Activated T-helper 1 cell treated with anti-CD3 and anti-CD28 coated beads, Interleukin-12 subunit alpha, Interleukin-12 subunit beta, Interleukin-2, Interleukin-4 antibody, amounts not matched to agents 30 ng/mL and 10 ng/mL and 1 ng/mL, durations not matched to agents 14 hours and 24 hours and 36 hours (primary cell): Measurements from ENCODE around the gene REC114. TPM values are rescaled to one million over a fixed set of nuclear protein-coding genes. Genes with fewer than 3 reads are reported as not detected.
"Not testable (repeated sequence)": the region's sequence is repeated elsewhere in the genome, so short reads cannot be mapped to it uniquely, and the experiment has no call there.

ENCODE experiments used
- DNase-seq: peaks from one replicate; pipeline ENCODE4 v3.0.0; 2021; ENCODE audit warnings: low spot score
- H3K27ac Mint-ChIP-seq: one replicate; pipeline ENCODE4 v1.8.0; 2021; ENCODE audit warnings: mild to moderate bottlenecking, mixed read lengths
- H3K27me3 Mint-ChIP-seq: one replicate; pipeline ENCODE4 v1.8.0; 2022; ENCODE audit warnings: mild to moderate bottlenecking, moderate library complexity, mixed read lengths; ENCODE audit not compliant: insufficient read depth
- H3K36me3 Mint-ChIP-seq: one replicate; pipeline ENCODE4 v1.8.0; 2021; ENCODE audit warnings: low read depth, mixed read lengths
- H3K4me1 Mint-ChIP-seq: one replicate; pipeline ENCODE4 v1.8.0; 2021; ENCODE audit warnings: low read depth, mixed read lengths
- H3K4me3 Mint-ChIP-seq: one replicate; pipeline ENCODE4 v1.8.0; 2021; ENCODE audit warnings: mild to moderate bottlenecking, moderate library complexity, mixed read lengths
- H3K9me3 Mint-ChIP-seq: one replicate; pipeline ENCODE4 v1.8.0; 2021; ENCODE audit warnings: mixed read lengths
- intact Hi-C: fragments of 100-400 bp; cut with micrococcal nuclease; formaldehyde crosslinking; loops from one replicate; pipeline ENCODE4 v1.15.1; 2024
- total RNA-seq: library from RNA; stranded (reverse); gene quantifications from 2 replicates; pipeline ENCODE4 v1.2.3, GENCODE V29; 2022

The REC114 gene
- total RNA-seq, 1 donor from 2014 or later = not detected

GRCh38 chr15:73433873-73434272, 9.1 kb upstream of the REC114 start:
- Mint-ChIP-seq H3K4me1 (peaks cover 10% of the 10 kb centered on the region), H3K4me3 (no peak overlapping the region), H3K27me3 (peaks cover 32% of the 10 kb centered on the region), H3K36me3 (no peaks in the 10 kb centered on the region), H3K27ac (no peak overlapping the region), H3K9me3 (no peaks in the 10 kb centered on the region)
- intact Hi-C loops = no loop called here
- DNase-seq = no peak

- Mint-ChIP-seq H3K4me1 (peaks cover 10% of the 10 kb centered on the region), H3K4me3 (no peak overlapping the region), H3K27ac (no peak overlapping the region), H3K27me3 (peaks cover 21% of the 10 kb centered on the region), H3K9me3 (no peaks in the 10 kb centered on the region), H3K36me3 (no peaks in the 10 kb centered on the region)
- intact Hi-C loops = no loop called here
- no peak for DNase-seq
Observed at GRCh38 chr15:73436613-73437012, 6.4 kb upstream of the REC114 start.

DNA sequence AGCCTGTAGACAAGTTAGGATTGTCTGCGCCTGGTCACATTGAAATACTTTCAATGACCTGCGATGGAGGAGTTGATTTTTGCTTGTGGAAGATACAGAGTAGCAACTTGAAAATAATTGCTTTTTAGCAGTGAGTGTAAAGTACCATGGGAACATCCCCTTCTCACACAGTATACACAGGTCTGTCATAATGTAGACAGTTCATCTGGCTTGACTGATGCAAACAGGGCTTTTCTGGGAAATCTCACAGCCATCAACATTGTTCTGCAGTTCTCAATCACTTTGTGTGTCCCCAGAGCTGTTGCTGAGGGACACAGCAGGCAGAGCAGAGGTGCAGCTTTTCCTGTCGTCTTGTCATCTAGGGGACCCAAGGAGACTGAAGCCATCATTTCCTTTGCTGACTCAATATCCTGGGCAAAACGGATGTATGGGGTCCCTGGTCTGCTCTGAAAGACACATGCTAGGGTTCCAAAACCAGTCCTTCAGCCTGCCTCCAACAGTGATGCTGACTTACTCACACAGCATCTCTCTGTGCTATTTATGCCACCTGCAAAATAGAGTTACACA, 5.3 kb upstream of the REC114 start:
- DNase-seq = no peak
- H3K4me1 Mint-ChIP-seq = peaks cover 10% of the 10 kb centered on the region
- no peaks in the 10 kb centered on the region for H3K36me3 Mint-ChIP-seq
- intact Hi-C loops = no loop called here
- H3K27ac Mint-ChIP-seq = no peak overlapping the region
- no peak overlapping the region for H3K4me3 Mint-ChIP-seq
- H3K9me3 Mint-ChIP-seq = no peaks in the 10 kb centered on the region
- H3K27me3 Mint-ChIP-seq = peaks cover 20% of the 10 kb centered on the region

DNA sequence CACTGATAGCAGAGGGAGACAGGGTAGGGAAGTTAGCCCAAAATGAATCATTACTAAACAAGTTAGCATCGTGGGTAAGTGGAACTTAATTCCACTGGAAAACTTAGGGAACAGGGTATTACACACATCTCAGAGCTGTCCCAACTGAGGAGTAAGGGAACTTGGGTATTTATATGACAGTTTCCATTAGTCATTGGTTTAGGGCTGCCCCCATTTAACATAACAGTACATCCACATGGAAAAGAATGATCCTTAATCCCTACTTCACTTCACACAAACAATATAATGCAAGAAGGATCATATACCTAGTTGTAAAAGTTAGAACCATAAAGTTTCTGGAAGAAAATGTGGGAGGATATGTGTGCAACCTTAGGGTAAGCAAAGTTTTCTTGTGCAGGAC, 4.3 kb upstream of the REC114 start:
- H3K9me3 Mint-ChIP-seq = no peaks in the 10 kb centered on the region
- peaks cover 16% of the 10 kb centered on the region for H3K27me3 Mint-ChIP-seq
- H3K4me3 Mint-ChIP-seq = no peak overlapping the region
- no peak for DNase-seq
- H3K4me1 Mint-ChIP-seq = peaks cover 10% of the 10 kb centered on the region
- H3K27ac Mint-ChIP-seq = no peak overlapping the region
- intact Hi-C loops = no loop called here
- no peaks in the 10 kb centered on the region for H3K36me3 Mint-ChIP-seq

GRCh38 chr15:73440571-73440970, 2.4 kb upstream of the REC114 start:
- intact Hi-C loops = no loop called here
- H3K36me3 Mint-ChIP-seq = no peaks in the 10 kb centered on the region
- H3K27me3 Mint-ChIP-seq = peaks cover 13% of the 10 kb centered on the region
- no peak overlapping the region for H3K4me3 Mint-ChIP-seq
- no peaks in the 10 kb centered on the region for H3K9me3 Mint-ChIP-seq
- no peak for DNase-seq
- H3K4me1 Mint-ChIP-seq = peaks cover 10% of the 10 kb centered on the region
- no peak overlapping the region for H3K27ac Mint-ChIP-seq

DNA sequence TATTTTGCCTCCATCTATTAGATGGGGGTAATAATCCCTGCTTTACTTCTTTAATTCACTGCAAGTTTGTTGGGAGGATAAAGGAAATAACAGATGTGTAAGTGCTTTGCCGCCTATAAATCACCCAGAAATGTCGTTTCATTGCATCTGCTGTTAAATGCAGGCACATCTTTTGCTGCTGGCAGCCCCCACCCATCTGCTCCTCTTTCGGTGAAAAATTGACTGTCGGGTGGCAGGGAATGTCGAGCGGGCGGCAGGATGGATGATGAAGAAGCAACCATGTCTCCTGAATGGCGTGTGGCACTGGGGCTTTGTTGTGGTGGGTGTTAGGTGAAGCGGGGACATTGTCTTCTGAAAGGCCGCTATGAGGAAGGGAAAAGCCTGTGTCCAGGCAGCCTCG, 543 bp upstream of the REC114 start:
- no peak overlapping the region for H3K27ac Mint-ChIP-seq
- no peak for DNase-seq
- H3K4me3 Mint-ChIP-seq = no peak overlapping the region
- H3K36me3 Mint-ChIP-seq = no peaks in the 10 kb centered on the region
- peaks cover 10% of the 10 kb centered on the region for H3K4me1 Mint-ChIP-seq
- H3K9me3 Mint-ChIP-seq = peaks cover 5% of the 10 kb centered on the region
- H3K27me3 Mint-ChIP-seq = peaks cover 8% of the 10 kb centered on the region
- intact Hi-C loops = no loop called here

- DNase-seq, intact Hi-C loops, H3K4me3 Mint-ChIP-seq, H3K27ac Mint-ChIP-seq, H3K36me3 Mint-ChIP-seq, H3K4me1 Mint-ChIP-seq: not testable (repeated sequence)
- Mint-ChIP-seq H3K9me3 (peaks cover 24% of the 10 kb centered on the region), H3K27me3 (peaks cover 24% of the 10 kb centered on the region)
Observed at GRCh38 chr15:73447471-73447870, 4.5 kb downstream of the REC114 start.

DNA sequence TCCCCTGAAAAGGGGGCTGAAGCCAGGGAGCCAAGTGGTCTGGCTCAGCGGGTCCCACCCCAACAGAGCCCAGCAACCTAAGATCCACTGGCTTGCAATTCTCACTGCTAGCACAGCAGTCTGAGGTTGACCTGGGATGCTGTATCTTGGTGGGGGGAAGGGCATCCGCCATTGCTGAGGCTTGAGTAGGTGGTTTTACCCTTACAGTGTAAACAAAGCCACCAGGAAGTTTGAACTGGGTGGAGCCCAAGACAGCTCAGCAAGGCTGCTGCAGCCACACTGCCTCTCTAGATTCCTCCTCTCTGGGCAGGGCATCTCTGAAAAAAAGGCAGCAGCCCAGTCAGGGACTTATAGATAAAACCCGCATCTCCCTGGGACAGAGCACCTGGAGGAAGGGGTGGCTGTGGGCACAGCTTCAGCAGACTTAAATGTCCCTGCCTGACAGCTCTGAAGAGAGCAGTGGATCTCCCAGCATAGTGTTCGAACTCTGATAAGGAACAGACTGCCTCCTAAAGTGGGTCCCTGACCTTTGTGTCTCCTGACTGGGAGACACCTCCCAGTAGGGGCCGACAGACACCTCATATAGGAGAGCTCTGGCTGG, 5.3 kb downstream of the REC114 start:
- peak; percentile 19 for DNase-seq
- H3K4me3 Mint-ChIP-seq, intact Hi-C loops, H3K36me3 Mint-ChIP-seq, H3K4me1 Mint-ChIP-seq, H3K27ac Mint-ChIP-seq: not testable (repeated sequence)
- peaks cover 24% of the 10 kb centered on the region for H3K27me3 Mint-ChIP-seq
- H3K9me3 Mint-ChIP-seq = peaks cover 24% of the 10 kb centered on the region

DNA sequence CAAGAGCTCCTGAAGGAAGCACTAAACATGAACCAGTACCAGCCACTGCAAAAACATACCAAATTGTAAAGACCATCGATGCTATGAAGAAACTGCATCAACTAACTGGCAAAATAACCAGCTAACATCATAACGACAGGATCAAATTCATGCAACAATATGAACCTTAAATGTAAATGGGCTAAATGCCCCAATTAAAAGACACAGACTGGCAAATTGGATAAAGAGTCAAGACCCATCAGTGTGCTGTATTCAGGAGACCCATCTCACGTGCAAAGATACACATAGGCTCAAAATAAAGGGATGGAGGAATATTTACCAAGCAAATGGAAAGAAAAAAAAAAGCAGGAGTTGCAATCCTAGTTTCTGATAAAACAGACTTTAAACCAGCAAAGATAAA, 7.0 kb downstream of the REC114 start:
- Mint-ChIP-seq H3K27me3 (peaks cover 24% of the 10 kb centered on the region), H3K9me3 (peaks cover 24% of the 10 kb centered on the region)
- H3K4me1 Mint-ChIP-seq, DNase-seq, H3K27ac Mint-ChIP-seq, intact Hi-C loops, H3K36me3 Mint-ChIP-seq, H3K4me3 Mint-ChIP-seq: not testable (repeated sequence)

GRCh38 chr15:73454096-73454495, 11.1 kb downstream of the REC114 start:
- H3K36me3 Mint-ChIP-seq = peaks cover 2% of the 10 kb centered on the region
- H3K27me3 Mint-ChIP-seq = peaks cover 38% of the 10 kb centered on the region
- no peak for DNase-seq
- intact Hi-C loops = no loop called here
- H3K4me1 Mint-ChIP-seq = no peaks in the 10 kb centered on the region
- H3K27ac Mint-ChIP-seq = no peak overlapping the region
- H3K4me3 Mint-ChIP-seq = no peak overlapping the region
- H3K9me3 Mint-ChIP-seq = peaks cover 19% of the 10 kb centered on the region

GRCh38 chr15:73455876-73456275, 12.9 kb downstream of the REC114 start:
- peaks cover 40% of the 10 kb centered on the region for H3K27me3 Mint-ChIP-seq
- H3K4me1 Mint-ChIP-seq = no peaks in the 10 kb centered on the region
- H3K9me3 Mint-ChIP-seq = peaks cover 10% of the 10 kb centered on the region
- H3K36me3 Mint-ChIP-seq = no peaks in the 10 kb centered on the region
- intact Hi-C loops = no loop called here
- no peak overlapping the region for H3K4me3 Mint-ChIP-seq
- DNase-seq = no peak
- H3K27ac Mint-ChIP-seq = no peak overlapping the region

DNA sequence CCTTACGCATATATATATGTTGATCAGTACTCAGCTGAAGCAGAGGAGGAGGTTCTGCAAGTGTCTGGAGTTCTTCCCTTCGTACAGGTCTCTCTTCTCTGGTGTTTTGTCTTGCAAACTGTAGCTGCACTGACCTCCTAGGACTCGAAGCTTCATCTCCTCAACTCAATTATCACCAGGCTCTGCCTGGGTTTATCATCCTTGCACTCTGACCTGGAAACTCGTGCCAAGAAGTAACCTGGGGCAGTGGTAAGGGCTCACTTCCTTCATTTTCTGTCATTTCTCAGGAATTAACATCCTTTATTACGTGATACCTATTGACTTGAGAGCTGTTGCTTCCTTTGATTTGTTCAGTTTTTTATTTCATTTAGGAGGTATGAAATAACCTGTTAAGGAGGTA, 14.4 kb downstream of the REC114 start:
- Mint-ChIP-seq H3K36me3 (no peaks in the 10 kb centered on the region), H3K4me3 (no peak overlapping the region), H3K4me1 (no peaks in the 10 kb centered on the region), H3K9me3 (no peaks in the 10 kb centered on the region), H3K27ac (no peak overlapping the region), H3K27me3 (peaks cover 29% of the 10 kb centered on the region)
- DNase-seq = no peak
- intact Hi-C loops = no loop called here

DNA sequence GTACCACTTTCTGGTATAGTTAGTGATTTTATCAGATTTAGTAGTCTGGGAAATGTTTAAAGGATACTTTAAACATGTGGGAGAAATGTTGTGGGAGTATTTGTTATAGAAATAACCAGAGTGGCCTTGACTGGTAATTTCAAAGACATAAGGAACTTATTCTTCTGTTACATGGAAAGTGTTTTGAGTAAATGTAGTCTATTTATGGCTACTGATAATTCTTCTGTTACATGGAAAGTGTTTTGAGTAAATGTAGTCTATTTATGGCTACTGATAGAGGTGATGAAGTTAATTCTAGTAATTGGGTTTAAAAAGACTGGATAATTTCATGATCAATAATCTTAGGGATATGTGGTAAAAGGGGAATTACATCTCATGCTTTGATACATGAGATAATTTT, 17.7 kb downstream of the REC114 start:
- intact Hi-C loops = no loop called here
- no peaks in the 10 kb centered on the region for H3K9me3 Mint-ChIP-seq
- no peak overlapping the region for H3K4me3 Mint-ChIP-seq

DNA sequence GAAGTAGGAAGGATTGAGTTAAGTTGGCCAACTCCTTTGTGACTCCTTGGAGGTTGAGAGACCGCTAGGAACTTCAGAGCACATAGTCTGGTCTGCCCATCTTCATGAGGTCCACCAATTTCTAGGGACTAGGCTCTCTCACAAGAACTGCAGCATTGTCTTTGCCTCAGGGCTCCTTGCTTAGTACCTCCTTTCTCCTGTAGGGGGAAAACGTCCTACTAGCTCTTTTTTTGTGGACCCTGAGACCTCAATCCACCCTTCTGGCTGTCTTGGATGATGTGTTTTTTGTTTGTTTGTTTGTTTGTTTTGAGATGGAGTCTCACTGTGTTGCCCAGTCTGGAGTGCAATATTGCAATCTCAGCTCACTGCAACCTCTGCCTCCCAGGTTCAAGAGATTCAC, 21.6 kb downstream of the REC114 start:
- Mint-ChIP-seq H3K27me3 (peaks cover 26% of the 10 kb centered on the region), H3K9me3 (no peaks in the 10 kb centered on the region), H3K4me1 (no peaks in the 10 kb centered on the region), H3K27ac (no peak overlapping the region), H3K36me3 (no peaks in the 10 kb centered on the region), H3K4me3 (no peak overlapping the region)
- intact Hi-C loops = no loop called here
- no peak for DNase-seq

More for the DNA sequence above, 17.7 kb downstream of the REC114 start:
- H3K27me3 Mint-ChIP-seq = peaks cover 34% of the 10 kb centered on the region
- H3K4me1 Mint-ChIP-seq = no peaks in the 10 kb centered on the region
- no peaks in the 10 kb centered on the region for H3K36me3 Mint-ChIP-seq
- no peak for DNase-seq
- H3K27ac Mint-ChIP-seq = no peak overlapping the region
